Activated CD8-positive, alpha-beta T cell treated with anti-CD3 and anti-CD28 coated beads for 36 hours (primary cell): ENCODE measurements around the gene ERFL. TPM values are rescaled to one million over a fixed set of nuclear protein-coding genes. Genes with fewer than 3 reads are reported as not detected.

Experiments used
- ATAC-seq: fragments of 200-7000 bp; cut with Tn5 transposase; one replicate; pipeline ENCODE4 v1.10.0; 2021; ENCODE audit warnings: mild to moderate bottlenecking, moderate library complexity
- CTCF ChIA-PET: fragments of 350-600 bp; sonication (Branson Sonifier 250); formaldehyde crosslinking; loops from one replicate; lab custom pipeline; 2021; ENCODE audit warnings: antibody characterized with exemption; lab: Charles Lee
- POLR2A ChIA-PET: fragments of 350-600 bp; sonication (Branson Sonifier 250); formaldehyde crosslinking; loops from one replicate; lab custom pipeline; 2021; ENCODE audit warnings: antibody characterized with exemption; lab: Charles Lee
- DNase-seq: peaks from one replicate; pipeline ENCODE4 v3.0.0-alpha.2; 2020
- H3K27ac Mint-ChIP-seq: one replicate; pipeline ENCODE4 v1.8.0; 2021; ENCODE audit warnings: mild to moderate bottlenecking, mixed read lengths
- H3K27me3 Mint-ChIP-seq: one replicate; pipeline ENCODE4 v1.8.0; 2021; ENCODE audit warnings: mixed read lengths
- H3K36me3 Mint-ChIP-seq: one replicate; pipeline ENCODE4 v1.8.0; 2021; ENCODE audit warnings: low read depth, mixed read lengths
- H3K4me1 Mint-ChIP-seq: one replicate; pipeline ENCODE4 v1.8.0; 2021; ENCODE audit warnings: low read depth, mixed read lengths
- H3K4me3 Mint-ChIP-seq: one replicate; pipeline ENCODE4 v1.8.0; 2021; ENCODE audit warnings: mild to moderate bottlenecking, moderate library complexity, mixed read lengths
- H3K9me3 Mint-ChIP-seq: one replicate; pipeline ENCODE4 v1.8.0; 2021; ENCODE audit warnings: mixed read lengths
- CTCF ChIP-seq: fragments of 200-600 bp; IDR thresholded peaks from one replicate; pipeline ENCODE4 v1.8.0; 2022; ENCODE audit warnings: antibody characterized with exemption, mild to moderate bottlenecking
- intact Hi-C: fragments of 100-400 bp; cut with micrococcal nuclease; formaldehyde crosslinking; loops from one replicate; pipeline ENCODE4 v1.10.0; 2022
- total RNA-seq, 2 experiments: library from RNA; stranded (reverse); gene quantifications; one replicate each; pipeline ENCODE4 v1.2.3, GENCODE V29; 2021

ERFL gene
- total RNA-seq, 2 experiments from 2014 or later, result 1.5 to 1.6 TPM

GRCh38 chr19:41913538-41914423, 14.5 kb downstream of the ERFL start:
- ATAC-seq (peak; percentile 10), DNase-seq (no peak)
- Mint-ChIP-seq H3K27ac (no peak overlapping the region), H3K36me3 (peaks cover 6% of the 10 kb centered on the region), H3K9me3 (no peaks in the 10 kb centered on the region), H3K4me1 (peaks cover 35% of the 10 kb centered on the region), H3K4me3 (no peak overlapping the region), H3K27me3 (peaks cover 20% of the 10 kb centered on the region)
- TF ChIP-seq CTCF, result no peak
- ChIA-PET POLR2A (no interaction called here), CTCF (no interaction called here)
- intact Hi-C loops, result no loop called here

- Mint-ChIP-seq H3K4me3 (no peak overlapping the region), H3K27me3 (peaks cover 20% of the 10 kb centered on the region), H3K4me1 (peaks cover 36% of the 10 kb centered on the region), H3K36me3 (peaks cover 6% of the 10 kb centered on the region), H3K9me3 (no peaks in the 10 kb centered on the region), H3K27ac (no peak overlapping the region)
- ATAC-seq (peak; percentile 25), DNase-seq (no peak)
- no peak for TF ChIP-seq CTCF
- CTCF ChIA-PET, result no interaction called here
- POLR2A ChIA-PET, result interaction anchor here (1.0 to 2.5 kb wide), 6 partner anchors 11 to 53 kb away, joined by 3 to 38 read pairs (median 6); partner anchors contain the start of genes ERFL and RPS19
- intact Hi-C loops, result no loop called here
These were observed 15.2 kb downstream of the ERFL start for GRCh38 chr19:41912899-41913537.

GRCh38 chr19:41911889-41912731, 16.1 kb downstream of the ERFL start:
- CTCF ChIA-PET, result interaction anchor here (0.7 to 1.3 kb wide), 4 partner anchors 11 to 38 kb away, joined by 3 to 4 read pairs (median 3); no protein-coding TSS in a partner anchor
- Mint-ChIP-seq H3K4me3 (no peak overlapping the region), H3K9me3 (no peaks in the 10 kb centered on the region), H3K36me3 (peaks cover 9% of the 10 kb centered on the region), H3K27me3 (peaks cover 20% of the 10 kb centered on the region), H3K27ac (no peak overlapping the region), H3K4me1 (peaks cover 39% of the 10 kb centered on the region)
- intact Hi-C loops, result no loop called here
- no peak for TF ChIP-seq CTCF
- DNase-seq, result no peak
- ATAC-seq, result no peak
- POLR2A ChIA-PET, result interaction anchor here (0.9 to 2.8 kb wide), 22 partner anchors 10 to 52 kb away, joined by 3 to 38 read pairs (median 5); partner anchors contain the start of genes CD79A, ERFL and RPS19

GRCh38 chr19:41910992-41911888, 17.0 kb downstream of the ERFL start:
- POLR2A ChIA-PET, result interaction anchor here (0.6 to 2.8 kb wide), 22 partner anchors 9 to 51 kb away, joined by 3 to 38 read pairs (median 4); partner anchors contain the start of genes CD79A, ERFL and RPS19
- no peak for DNase-seq
- Mint-ChIP-seq H3K4me3 (no peak overlapping the region), H3K9me3 (no peaks in the 10 kb centered on the region), H3K27ac (peak overlapping the region; percentile 17), H3K36me3 (peaks cover 11% of the 10 kb centered on the region), H3K27me3 (peaks cover 20% of the 10 kb centered on the region), H3K4me1 (peaks cover 45% of the 10 kb centered on the region)
- ATAC-seq, result peak; percentile 6
- no peak for TF ChIP-seq CTCF
- CTCF ChIA-PET, result interaction anchor here (0.7 to 1.3 kb wide), 4 partner anchors 10 to 37 kb away, joined by 3 to 4 read pairs (median 3); no protein-coding TSS in a partner anchor
- intact Hi-C loops, result no loop called here
